CD4-positive, alpha-beta T cell (primary cell): ENCODE data around the gene COL5A1. TPM values are rescaled to one million over a fixed set of nuclear protein-coding genes. Genes with fewer than 3 reads are reported as not detected.

ENCODE experiments used
- ATAC-seq: fragments of 200-7000 bp; cut with Tn5 transposase; one replicate; pipeline ENCODE4 v1.10.0; 2022; ENCODE audit warnings: mild to moderate bottlenecking; ENCODE audit not compliant: poor library complexity
- CTCF ChIA-PET: fragments of 350-600 bp; sonication (Branson Sonifier 250); formaldehyde crosslinking; loops from one replicate; lab custom pipeline; 2021; ENCODE audit warnings: antibody characterized with exemption, inconsistent platforms; lab: Charles Lee
- POLR2A ChIA-PET: fragments of 350-600 bp; sonication (Branson Sonifier 250); formaldehyde crosslinking; loops from one replicate; lab custom pipeline; 2021; ENCODE audit warnings: antibody characterized with exemption, inconsistent platforms; lab: Charles Lee
- DNase-seq, 14 experiments: peaks; one replicate each; pipeline ENCODE4 v3.0.0-alpha.2; 2013 to 2020; ENCODE audit warnings: mixed read lengths in 2 of 14
- H3K27ac ChIP-seq, 2 donors: one replicate each; pipeline versions ENCODE4 v1.5.1 to v1.7.0; 2013; ENCODE audit warnings: low read length in 2 of 2, low read depth in 1 of 2, mild to moderate bottlenecking in 1 of 2
- H3K27me3 ChIP-seq, 2 experiments: 1 replicate in 1 of 2; 2 replicates in 1 of 2; pipeline versions ENCODE4 v1.6.1 to v1.7.0; 2013; ENCODE audit warnings: low read length in 2 of 2, control low read depth in 1 of 2, mild to moderate bottlenecking in 1 of 2, moderate library complexity in 1 of 2; ENCODE audit not compliant: insufficient read depth in 2 of 2, control insufficient read depth in 1 of 2
- H3K36me3 ChIP-seq: one replicate; pipeline ENCODE4 v1.6.1; 2013; ENCODE audit warnings: low read length, control low read depth; ENCODE audit not compliant: insufficient read depth
- H3K4me1 ChIP-seq: one replicate; pipeline ENCODE4 v1.6.1; 2013; ENCODE audit warnings: low read length, control low read depth; ENCODE audit not compliant: insufficient read depth
- H3K4me3 ChIP-seq: one replicate; pipeline ENCODE4 v1.5.1; 2013; ENCODE audit warnings: mild to moderate bottlenecking, low read length, moderate library complexity
- H3K9me3 ChIP-seq, 2 experiments: 1 replicate in 1 of 2; 2 replicates in 1 of 2; pipeline versions ENCODE4 v1.6.1 to v1.7.0; 2013; ENCODE audit warnings: low read length in 2 of 2, mild to moderate bottlenecking in 2 of 2, control low read depth in 1 of 2, moderate library complexity in 1 of 2; ENCODE audit not compliant: control insufficient read depth in 1 of 2, insufficient read depth in 1 of 2
- H3K27ac Mint-ChIP-seq: one replicate; pipeline ENCODE4 v1.8.0; 2020; ENCODE audit warnings: mixed read lengths
- H3K27me3 Mint-ChIP-seq: one replicate; pipeline ENCODE4 v1.8.0; 2021; ENCODE audit warnings: mixed read lengths
- H3K36me3 Mint-ChIP-seq: one replicate; pipeline ENCODE4 v1.8.0; 2021; ENCODE audit warnings: low read depth, mixed read lengths
- H3K4me1 Mint-ChIP-seq: one replicate; pipeline ENCODE4 v1.8.0; 2021; ENCODE audit warnings: low read depth, mixed read lengths
- H3K4me3 Mint-ChIP-seq: one replicate; pipeline ENCODE4 v1.8.0; 2020; ENCODE audit warnings: mild to moderate bottlenecking, mixed read lengths
- H3K9me3 Mint-ChIP-seq: one replicate; pipeline ENCODE4 v1.8.0; 2020; ENCODE audit warnings: mixed read lengths
- CTCF ChIP-seq: fragments of 200-600 bp; IDR thresholded peaks from one replicate; pipeline ENCODE4 v1.8.0; 2022; ENCODE audit warnings: antibody characterized with exemption, mild to moderate bottlenecking
- intact Hi-C, 2 experiments: fragments of 100-400 bp; cut with DNase I in 1 of 2; cut with micrococcal nuclease in 1 of 2; formaldehyde crosslinking; loops; one replicate each; pipeline versions ENCODE4 v1.15.1 to v1.9.0; 2023 to 2025; cut with DNase I, micrococcal nuclease
- total RNA-seq, 174 experiments: library from RNA in 2 of 174; stranded (reverse) in 2 of 174; gene quantifications; one replicate each; pipeline ENCODE4 v1.2.3 and lab custom pipeline; 2021 to 2026

Gene COL5A1
- total RNA-seq, 2 experiments from 2014 or later = 0.41 to 0.50 TPM

GRCh38 chr9:134870301-134870694, 228.7 kb downstream of the COL5A1 start:
- Histone ChIP-seq H3K36me3 (no peaks in the 10 kb centered on the region), H3K27me3 (no peaks in the 10 kb centered on the region), H3K4me3 (no peak overlapping the region), H3K27ac (no peak overlapping the region), H3K4me1 (no peaks in the 10 kb centered on the region), H3K9me3 (peaks cover 0 to 25% of the 10 kb centered on the region in 2 experiments)
- Mint-ChIP-seq H3K9me3 (no peaks in the 10 kb centered on the region), H3K27me3 (peaks cover 9% of the 10 kb centered on the region), H3K4me3 (no peak overlapping the region), H3K36me3 (no peaks in the 10 kb centered on the region), H3K27ac (no peak overlapping the region), H3K4me1 (no peaks in the 10 kb centered on the region)
- ChIA-PET POLR2A (no interaction called here), CTCF (no interaction called here)
- no peak for ATAC-seq
- TF ChIP-seq CTCF = no peak
- no peak for DNase-seq
- intact Hi-C loops = no loop called here

GRCh38 chr9:134870746-134871662, 229.4 kb downstream of the COL5A1 start:
- no peaks in the 10 kb centered on the region for H3K27me3 ChIP-seq
- ATAC-seq (no peak), DNase-seq (no peak)
- POLR2A ChIA-PET = no interaction called here
- no peak overlapping the region for H3K4me3 ChIP-seq
- H3K9me3 Mint-ChIP-seq = no peaks in the 10 kb centered on the region
- no peaks in the 10 kb centered on the region for H3K36me3 ChIP-seq
- no peaks in the 10 kb centered on the region for H3K4me1 Mint-ChIP-seq
- no peaks in the 10 kb centered on the region for H3K36me3 Mint-ChIP-seq
- no peak for TF ChIP-seq CTCF
- no peak overlapping the region for H3K27ac ChIP-seq
- CTCF ChIA-PET = no interaction called here
- H3K27ac Mint-ChIP-seq = no peak overlapping the region
- intact Hi-C loops = no loop called here
- peaks cover 9% of the 10 kb centered on the region for H3K27me3 Mint-ChIP-seq
- H3K9me3 ChIP-seq = peaks cover 0 to 25% of the 10 kb centered on the region in 2 experiments
- no peak overlapping the region for H3K4me3 Mint-ChIP-seq
- H3K4me1 ChIP-seq = no peaks in the 10 kb centered on the region

GRCh38 chr9:134871697-134872340, 230.2 kb downstream of the COL5A1 start:
- no peak for DNase-seq
- Histone ChIP-seq H3K27me3 (no peaks in the 10 kb centered on the region), H3K4me3 (no peak overlapping the region), H3K4me1 (no peaks in the 10 kb centered on the region), H3K9me3 (peaks cover 0 to 25% of the 10 kb centered on the region in 2 experiments), H3K27ac (no peak overlapping the region), H3K36me3 (no peaks in the 10 kb centered on the region)
- no peak for ATAC-seq
- no peak for TF ChIP-seq CTCF
- ChIA-PET CTCF (no interaction called here), POLR2A (no interaction called here)
- H3K36me3 Mint-ChIP-seq = no peaks in the 10 kb centered on the region
- no peaks in the 10 kb centered on the region for H3K9me3 Mint-ChIP-seq
- intact Hi-C loops = no loop called here
- no peak overlapping the region for H3K27ac Mint-ChIP-seq
- no peak overlapping the region for H3K4me3 Mint-ChIP-seq
- H3K27me3 Mint-ChIP-seq = peaks cover 9% of the 10 kb centered on the region
- H3K4me1 Mint-ChIP-seq = no peaks in the 10 kb centered on the region
